Neuronal stem cell (in vitro differentiated cells): ENCODE measurements around the gene XRCC5.

Experiments used
- DNase-seq: peaks from one replicate; pipeline ENCODE4 v3.0.0-alpha.2; 2013; ENCODE audit warnings: low spot score
- H2AFZ ChIP-seq: one replicate; pipeline ENCODE4 v1.6.1; 2013; ENCODE audit warnings: mild to moderate bottlenecking, low read length, inconsistent platforms
- H2AK5ac ChIP-seq: 2 replicates; pipeline ENCODE4 v1.6.1; 2013; ENCODE audit warnings: low read depth, mild to moderate bottlenecking, inconsistent platforms, low read length, moderate library complexity, mixed read lengths
- H2BK120ac ChIP-seq: 2 replicates; pipeline ENCODE4 v1.6.1; 2013; ENCODE audit warnings: low read depth, mild to moderate bottlenecking, inconsistent platforms, low read length, moderate library complexity, mixed read lengths
- H2BK12ac ChIP-seq: one replicate; pipeline ENCODE4 v1.6.1; 2013; ENCODE audit warnings: low read length, inconsistent platforms
- H2BK15ac ChIP-seq: 2 replicates; pipeline ENCODE4 v1.6.1; 2013; ENCODE audit warnings: mild to moderate bottlenecking, low read length, inconsistent platforms, mixed read lengths
- H2BK5ac ChIP-seq: one replicate; pipeline ENCODE4 v1.6.1; 2013; ENCODE audit warnings: inconsistent platforms, mild to moderate bottlenecking, low read length, moderate library complexity
- H3K14ac ChIP-seq: one replicate; pipeline ENCODE4 v1.6.1; 2013; ENCODE audit warnings: low read length, inconsistent platforms
- H3K18ac ChIP-seq: 2 replicates; pipeline ENCODE4 v1.6.1; 2013; ENCODE audit warnings: low read length, inconsistent platforms
- H3K23ac ChIP-seq: 2 replicates; pipeline ENCODE4 v1.6.1; 2013; ENCODE audit warnings: low read depth, mild to moderate bottlenecking, mixed read lengths, low read length, inconsistent platforms; ENCODE audit not compliant: poor library complexity
- H3K27ac ChIP-seq: replicated peaks from 3 replicates; pipeline ENCODE4 v1.5.1; 2013; ENCODE audit warnings: low read length, inconsistent platforms
- H3K27me3 ChIP-seq, 3 experiments: 2 replicates each; pipeline ENCODE4 v1.6.1; 2013; ENCODE audit warnings: low read length in 3 of 3, mild to moderate bottlenecking in 2 of 3, inconsistent platforms in 1 of 3, low read depth in 1 of 3, mixed read lengths in 1 of 3, moderate library complexity in 1 of 3; ENCODE audit not compliant: control insufficient read depth in 3 of 3, insufficient read depth in 3 of 3
- H3K36me3 ChIP-seq, 2 donors: replicated peaks in 1 of 2; 2 replicates each; pipeline ENCODE4 v1.6.1; 2013; ENCODE audit warnings: low read length in 2 of 2; ENCODE audit not compliant: control insufficient read depth in 2 of 2, insufficient read depth in 2 of 2
- H3K4ac ChIP-seq: 2 replicates; pipeline ENCODE4 v1.6.1; 2013; ENCODE audit warnings: inconsistent platforms, mild to moderate bottlenecking, low read length, moderate library complexity
- H3K4me1 ChIP-seq, 2 donors: 1 replicate in 1 of 2; 2 replicates in 1 of 2; pipeline ENCODE4 v1.6.1; 2013; ENCODE audit warnings: low read length in 2 of 2, low read depth in 1 of 2; ENCODE audit not compliant: control insufficient read depth in 2 of 2, insufficient read depth in 1 of 2
- H3K4me2 ChIP-seq: one replicate; pipeline ENCODE4 v1.6.1; 2013; ENCODE audit warnings: mild to moderate bottlenecking, low read length, inconsistent platforms; ENCODE audit not compliant: insufficient read depth, poor library complexity, severe bottlenecking
- H3K4me3 ChIP-seq, 2 donors: 2 replicates each; pipeline ENCODE4 v1.5.1; 2013; ENCODE audit warnings: low read length in 2 of 2, mild to moderate bottlenecking in 2 of 2, inconsistent platforms in 1 of 2, moderate library complexity in 1 of 2
- H3K79me1 ChIP-seq: one replicate; pipeline ENCODE4 v1.6.1; 2013; ENCODE audit warnings: low read depth, mild to moderate bottlenecking, inconsistent platforms, low read length, moderate library complexity
- H3K9ac ChIP-seq: one replicate; pipeline ENCODE4 v1.6.1; 2013; ENCODE audit warnings: mild to moderate bottlenecking, low read depth, low read length, inconsistent platforms; ENCODE audit not compliant: poor library complexity
- H3K9me3 ChIP-seq, 2 donors: replicated peaks in 1 of 2; 2 replicates each; pipeline versions ENCODE3 to v1.6.1; 2013; ENCODE audit warnings: low read length in 2 of 2, mild to moderate bottlenecking in 2 of 2, inconsistent platforms in 1 of 2, low read depth in 1 of 2, mixed read lengths in 1 of 2, moderate library complexity in 1 of 2; ENCODE audit not compliant: control insufficient read depth in 2 of 2, insufficient read depth in 1 of 2
- H4K8ac ChIP-seq: one replicate; pipeline ENCODE4 v1.6.1; 2013; ENCODE audit warnings: low read depth, mild to moderate bottlenecking, inconsistent platforms, low read length, moderate library complexity
- H4K91ac ChIP-seq: one replicate; pipeline ENCODE4 v1.6.1; 2013; ENCODE audit warnings: low read length, low read depth, mild to moderate bottlenecking, inconsistent platforms; ENCODE audit not compliant: poor library complexity
- WGBS, 2 donors: extraction: QIAGEN DNeasy Blood & Tissue Kit; methylation state at CpG; one replicate each; pipeline ENCODE4 v1.1.7; 2013; ENCODE audit warnings: missing lambda C conversion rate in 2 of 2, mixed read lengths in 1 of 2; ENCODE audit not compliant: insufficient read length in 2 of 2, insufficient replicate concordance in 1 of 2; ENCODE audit errors: extremely low coverage in 2 of 2; 5-methylcytosine and 5-hydroxymethylcytosine counted together

XRCC5 gene

GRCh38 chr2:216118474-216118873, 9.3 kb downstream of the XRCC5 start:
- Histone ChIP-seq H3K79me1 (no peaks in the 10 kb centered on the region), H3K9ac (no peak overlapping the region), H4K91ac (no peak overlapping the region), H2BK120ac (no peak overlapping the region), H3K14ac (no peak overlapping the region), H3K18ac (no peak overlapping the region), H3K27ac (peak overlapping the region; percentile 49), H2BK15ac (no peak overlapping the region), H3K4ac (no peak overlapping the region), H2BK12ac (no peak overlapping the region), H3K9me3 (no peaks in the 10 kb centered on the region), H2AFZ (no peak overlapping the region), H3K4me2 (no peak overlapping the region), H3K4me1 (peaks cover 18 to 20% of the 10 kb centered on the region in 2 donors), H2AK5ac (no peak overlapping the region), H2BK5ac (no peak overlapping the region), H3K36me3 (peaks cover 26 to 96% of the 10 kb centered on the region in 2 donors), H3K23ac (no peak overlapping the region), H3K4me3 (no peak overlapping the region), H4K8ac (no peak overlapping the region), H3K27me3 (no peaks in the 10 kb centered on the region)
- no CpG with 5 or more reads among the region's 1 CpG for WGBS, 2 donors
- DNase-seq, result no peak

- DNase-seq, result peak; percentile 63
- Histone ChIP-seq H3K4me3 (no peak overlapping the region), H3K36me3 (peaks cover 23 to 96% of the 10 kb centered on the region in 2 donors), H2BK15ac (no peak overlapping the region), H3K23ac (no peak overlapping the region), H2AK5ac (no peak overlapping the region), H3K18ac (no peak overlapping the region), H3K27me3 (no peaks in the 10 kb centered on the region), H2AFZ (no peak overlapping the region), H3K4me1 (peaks cover 15 to 19% of the 10 kb centered on the region in 2 donors), H3K4ac (no peak overlapping the region), H2BK120ac (no peak overlapping the region), H3K79me1 (no peaks in the 10 kb centered on the region), H3K9ac (no peak overlapping the region), H4K91ac (no peak overlapping the region), H2BK5ac (no peak overlapping the region), H3K4me2 (no peak overlapping the region), H3K9me3 (no peaks in the 10 kb centered on the region), H4K8ac (no peak overlapping the region), H2BK12ac (no peak overlapping the region), H3K27ac (peak overlapping the region; percentile 57), H3K14ac (no peak overlapping the region)
- WGBS, 2 donors, result no CpG with 5 or more reads among the region's 2 CpGs
Observed at GRCh38 chr2:216119146-216119545, 10.0 kb downstream of the XRCC5 start.

- Histone ChIP-seq H3K4ac (no peak overlapping the region), H2BK120ac (no peak overlapping the region), H2BK12ac (no peak overlapping the region), H3K23ac (no peak overlapping the region), H3K27ac (no peak overlapping the region), H3K14ac (no peak overlapping the region), H3K4me2 (no peak overlapping the region), H2BK15ac (no peak overlapping the region), H3K9me3 (no peaks in the 10 kb centered on the region), H3K36me3 (peaks cover 28 to 100% of the 10 kb centered on the region in 2 donors), H2BK5ac (no peak overlapping the region), H3K4me3 (no peak overlapping the region), H3K9ac (no peak overlapping the region), H2AK5ac (no peak overlapping the region), H3K18ac (no peak overlapping the region), H3K79me1 (no peaks in the 10 kb centered on the region), H4K91ac (no peak overlapping the region), H4K8ac (no peak overlapping the region), H3K27me3 (no peaks in the 10 kb centered on the region), H3K4me1 (peaks cover 10 to 15% of the 10 kb centered on the region in 2 donors), H2AFZ (no peak overlapping the region)
- DNase-seq, result no peak
- WGBS, 2 donors, result no CpG with 5 or more reads among the region's 3 CpGs
Observed at GRCh38 chr2:216119986-216120385, 10.8 kb downstream of the XRCC5 start.

GRCh38 chr2:216121255-216121654, 12.1 kb downstream of the XRCC5 start:
- Histone ChIP-seq H3K4ac (no peak overlapping the region), H2BK12ac (no peak overlapping the region), H2BK5ac (no peak overlapping the region), H3K79me1 (no peaks in the 10 kb centered on the region), H4K91ac (no peak overlapping the region), H3K4me2 (no peak overlapping the region), H3K36me3 (peaks cover 30 to 100% of the 10 kb centered on the region in 2 donors), H3K14ac (no peak overlapping the region), H3K9me3 (no peaks in the 10 kb centered on the region), H2AFZ (no peak overlapping the region), H2BK120ac (no peak overlapping the region), H4K8ac (no peak overlapping the region), H3K18ac (no peak overlapping the region), H2BK15ac (no peak overlapping the region), H3K23ac (no peak overlapping the region), H3K27ac (no peak overlapping the region), H3K27me3 (no peaks in the 10 kb centered on the region), H3K9ac (no peak overlapping the region), H2AK5ac (no peak overlapping the region), H3K4me3 (no peak overlapping the region), H3K4me1 (peaks cover 0 to 12% of the 10 kb centered on the region in 2 donors)
- no CpG with 5 or more reads among the region's 3 CpGs for WGBS, 2 donors
- DNase-seq, result no peak
